SH-SY5Y (cell line): ENCODE data around the gene C1QB.

Experiments used
- GATA2 ChIP-seq: IDR thresholded peaks from 2 replicates; pipeline ENCODE4 v1.6.1; 2011; ENCODE audit warnings: mild to moderate bottlenecking, low read depth, low read length
- GATA3 ChIP-seq: IDR thresholded peaks from 2 replicates; pipeline ENCODE4 v1.6.1; 2011; ENCODE audit warnings: low read depth, mild to moderate bottlenecking, low read length, moderate library complexity

- TF ChIP-seq GATA2 (no peak), GATA3 (no peak)
Measured at GRCh38 chr1:22616571-22616970, 36.5 kb upstream of the C1QB start.
